ENCODE measurements around the gene RFWD3.

RFWD3 gene

DNA sequence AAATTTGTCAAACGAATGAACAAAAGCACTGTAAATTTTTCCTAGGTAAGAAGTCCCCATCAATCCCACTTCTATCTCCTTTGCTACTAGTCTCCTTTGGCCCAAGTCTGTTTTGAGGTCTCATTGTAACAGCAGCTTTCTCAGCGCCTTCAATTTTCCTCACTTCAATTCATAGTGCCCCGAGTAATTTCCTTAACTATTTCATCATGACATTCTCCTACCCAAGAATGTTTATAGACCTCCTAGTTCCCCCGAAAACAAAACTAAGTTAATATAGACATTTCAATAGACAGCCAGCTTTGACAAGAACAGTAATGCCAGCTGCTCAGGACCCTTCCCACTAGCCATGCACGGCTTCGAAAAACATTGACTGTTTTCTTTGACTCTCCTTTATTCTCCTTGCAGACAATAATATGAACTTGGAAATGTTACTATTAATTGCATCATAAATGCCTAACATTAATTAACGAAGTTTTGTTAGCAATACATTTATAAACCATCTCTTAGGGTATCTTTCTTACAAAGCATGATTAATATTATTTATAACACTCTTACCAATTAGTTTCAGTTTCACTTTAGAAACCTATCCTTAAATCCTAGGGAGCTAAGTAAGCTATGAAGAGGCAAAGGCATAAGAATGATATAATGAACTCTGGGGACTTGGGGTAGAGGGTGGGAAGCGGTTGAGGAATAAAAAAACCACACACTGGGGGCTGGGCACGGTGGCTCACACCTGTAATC is 82.6 kb downstream of the RFWD3 start:
- in situ Hi-C loops (cut with MboI; ENCODE audit: low sequenced_read_pairs) = no loop called here

- in situ Hi-C loops (cut with MboI; ENCODE audit: low sequenced_read_pairs) = no loop called here
Measured at GRCh38 chr16:74582970-74583369, 83.7 kb downstream of the RFWD3 start.

GRCh38 chr16:74580833-74581232 is 85.8 kb downstream of the RFWD3 start:
- in situ Hi-C loops (cut with MboI; ENCODE audit: low sequenced_read_pairs) = no loop called here

DNA sequence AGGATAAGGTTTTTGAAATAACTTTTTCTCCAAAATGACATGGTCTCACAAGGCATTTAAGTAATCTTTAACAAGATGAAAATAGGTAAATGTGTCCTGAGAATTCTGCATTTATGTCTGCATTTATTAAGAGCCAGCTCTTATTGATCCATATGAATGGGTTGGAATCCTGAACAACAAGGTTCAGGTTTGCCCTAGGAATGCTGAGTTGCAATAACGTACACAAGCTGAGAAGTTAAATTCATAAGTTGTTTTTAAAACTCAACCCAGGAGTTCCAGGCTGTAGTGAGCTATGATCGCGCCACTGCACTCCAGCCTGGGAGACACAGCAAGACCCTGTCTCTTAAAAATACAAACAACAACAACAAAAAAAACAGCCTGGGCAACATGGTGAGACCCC is 87.8 kb downstream of the RFWD3 start:
- in situ Hi-C loops (cut with MboI; ENCODE audit: low sequenced_read_pairs) = no loop called here

DNA sequence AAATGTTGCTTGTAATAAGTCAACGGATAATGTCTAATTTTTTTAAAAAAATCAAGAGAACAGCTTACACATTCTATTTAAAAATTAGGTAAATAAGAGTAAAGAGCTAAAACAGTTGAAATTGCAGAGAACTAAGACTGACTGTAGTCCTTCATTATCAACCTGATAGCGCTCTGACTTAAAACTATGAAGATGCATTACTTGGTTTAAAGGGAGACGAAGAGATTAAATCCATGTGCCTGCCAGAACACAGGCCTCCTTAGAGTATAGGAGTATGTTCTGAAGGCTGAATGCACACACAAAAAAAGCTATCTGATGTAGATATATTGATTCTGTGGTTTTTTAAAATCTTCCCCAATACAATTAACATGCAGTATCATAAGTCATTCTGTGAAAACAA is 88.2 kb downstream of the RFWD3 start:
- in situ Hi-C loops (cut with MboI; ENCODE audit: low sequenced_read_pairs) = no loop called here

GRCh38 chr16:74577882-74578366 is 88.8 kb downstream of the RFWD3 start:
- in situ Hi-C loops (cut with MboI; ENCODE audit: low sequenced_read_pairs) = no loop called here

- in situ Hi-C loops (cut with MboI; ENCODE audit: low sequenced_read_pairs) = no loop called here
Measured at GRCh38 chr16:74575807-74576643, 90.7 kb downstream of the RFWD3 start.

DNA sequence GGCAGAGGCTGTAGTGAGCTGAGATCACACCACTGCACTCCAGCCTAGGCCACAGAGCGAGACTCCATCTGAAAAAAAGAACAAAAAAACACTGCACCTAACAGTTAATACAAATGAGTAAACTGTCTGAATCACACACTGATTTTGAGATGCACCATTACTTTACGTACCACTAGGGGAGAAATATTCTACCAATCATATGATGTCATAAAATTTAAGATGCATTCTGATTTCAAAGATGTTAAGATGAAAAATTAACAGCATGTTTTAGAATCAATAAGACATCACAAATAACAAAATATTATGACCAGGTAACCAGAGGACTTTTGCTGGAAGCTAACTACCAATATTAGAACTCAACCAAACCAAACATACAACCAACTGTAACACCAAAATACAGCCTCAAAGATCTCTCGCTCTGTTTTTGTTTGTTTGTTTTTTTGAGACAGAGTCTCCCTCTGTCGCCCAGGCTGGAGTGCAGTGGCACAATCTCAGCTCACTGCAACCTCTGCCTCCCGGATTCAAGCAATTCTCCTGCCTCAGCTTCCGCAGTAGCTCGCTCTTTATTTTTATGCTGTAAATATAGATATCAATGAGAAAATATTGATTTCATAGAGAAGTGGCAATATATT is 91.4 kb downstream of the RFWD3 start:
- in situ Hi-C loops (cut with MboI; ENCODE audit: low sequenced_read_pairs) = no loop called here

DNA sequence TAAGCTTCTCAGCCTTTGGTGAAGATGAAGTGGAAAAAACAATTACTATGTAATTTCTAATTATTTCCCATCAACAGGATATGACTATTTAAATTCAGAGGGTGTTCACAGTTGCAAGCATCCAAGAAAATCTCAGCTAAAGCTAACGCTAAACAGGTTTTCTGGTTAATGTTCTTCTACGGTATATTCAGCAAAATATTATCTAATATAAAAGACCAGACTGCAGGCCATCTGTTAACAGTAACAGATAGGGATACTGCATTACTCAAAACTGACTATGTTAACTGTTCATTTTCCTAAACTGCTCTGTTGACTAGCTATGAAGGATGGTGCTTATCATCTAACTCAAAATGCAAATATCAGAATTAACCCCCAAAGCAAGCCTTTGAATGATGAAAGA is 92.5 kb downstream of the RFWD3 start:
- in situ Hi-C loops (cut with MboI; ENCODE audit: low sequenced_read_pairs) = no loop called here

- in situ Hi-C loops (cut with MboI; ENCODE audit: low sequenced_read_pairs) = no loop called here
Measured at GRCh38 chr16:74573622-74574021, 93.1 kb downstream of the RFWD3 start.
